Left lung (tissue), 10 donors: Measurements from ENCODE around the gene ST6GALNAC6. TPM values are rescaled to one million over a fixed set of nuclear protein-coding genes. Genes with fewer than 3 reads are reported as not detected.

ENCODE experiments used
- ATAC-seq: fragments of 200-7000 bp; cut with Tn5 transposase; one replicate; pipeline ENCODE4 v1.9.1; 2020; ENCODE audit warnings: moderate library complexity
- DNase-seq, 4 donors: peaks; one replicate each; pipeline ENCODE4 v3.0.0-alpha.2; 2013 to 2020
- H3K27ac ChIP-seq, 2 donors: fragments of 200-600 bp; sonication (generic) in 1 of 2; one replicate each; pipeline versions ENCODE4 v1.5.0 to v1.8.0; 2020 to 2021
- H3K27me3 ChIP-seq, 2 donors: fragments of 200-600 bp; sonication (generic) in 1 of 2; one replicate each; pipeline versions ENCODE4 v1.5.0 to v1.8.0; 2020 to 2021
- H3K36me3 ChIP-seq, 2 donors: fragments of 200-600 bp; sonication (generic) in 1 of 2; one replicate each; pipeline versions ENCODE4 v1.5.0 to v1.8.0; 2020 to 2021
- H3K4me1 ChIP-seq, 2 donors: fragments of 200-600 bp; one replicate each; pipeline ENCODE4 v1.8.0; 2021
- H3K4me3 ChIP-seq, 2 donors: fragments of 200-600 bp; sonication (generic) in 1 of 2; one replicate each; pipeline versions ENCODE4 v1.5.0 to v1.8.0; 2020 to 2021; ENCODE audit warnings: mild to moderate bottlenecking in 1 of 2
- H3K9me3 ChIP-seq, 2 donors: fragments of 200-600 bp; sonication (generic) in 1 of 2; one replicate each; pipeline versions ENCODE4 v1.5.0 to v1.8.0; 2020 to 2021
- CTCF ChIP-seq, 2 donors: fragments of 200-600 bp; sonication (generic) in 1 of 2; IDR thresholded peaks; one replicate each; pipeline versions ENCODE4 v1.5.0 to v1.8.0; 2021; ENCODE audit warnings: antibody characterized with exemption in 2 of 2
- intact Hi-C, 2 donors: fragments of 100-400 bp; cut with DNase I; formaldehyde crosslinking; loops; one replicate each; pipeline versions ENCODE4 v1.11.2 to v1.14.2; 2022
- polyA plus RNA-seq, 6 donors: library from polyadenylated mRNA; unstranded; fragments of 120-200 nt; gene quantifications; one replicate each; pipeline ENCODE4 v1.2.1, GENCODE V29; 2013; ENCODE audit not compliant: insufficient read length in 6 of 6
- total RNA-seq, 2 donors: library from RNA; stranded (reverse); fragmentation: NEBNext Ultra II Directional; extraction: Animal tissue kit (Norgen Biotek cat#: 25700); gene quantifications; one replicate each; pipeline ENCODE4 v1.2.1, GENCODE V29; 2021
- donor health status: DM: no; HTN: yes; CAD: no.
- donor health status: DM: no; HTN: no; CAD: no.

Gene ST6GALNAC6
- total and polyA plus RNA-seq, 8 donors, result 43.5 to 57.0 (median 48.6) TPM

- no peaks in the 10 kb centered on the region for H3K9me3 ChIP-seq
- H3K4me3 ChIP-seq, result no peak overlapping the region
- TF ChIP-seq CTCF (IDR thresholded peaks at IDR 0.05), result no peak
- no peak for ATAC-seq
- no peak overlapping the region for H3K27ac ChIP-seq
- peaks cover 28 to 51% of the 10 kb centered on the region in 2 donors for H3K4me1 ChIP-seq
- intact Hi-C loops, result loop anchor here in 1 of 2 donors (5.0 to 10.0 kb wide), 3 partner anchors 136 to 408 kb away; partner anchors contain the start of gene CDK9
- no peaks in the 10 kb centered on the region for H3K36me3 ChIP-seq
- DNase-seq, result no peak
- H3K27me3 ChIP-seq, result peaks cover 0 to 36% of the 10 kb centered on the region in 2 donors
Observed at GRCh38 chr9:127923046-127923445, 23.6 kb upstream of the ST6GALNAC6 start.

GRCh38 chr9:127921557-127922120 is 22.2 kb upstream of the ST6GALNAC6 start:
- H3K4me3 ChIP-seq, result no peak overlapping the region
- ATAC-seq (peak; percentile 43), DNase-seq (peak in 2 of 4 donors; percentile 81 to 93)
- no peaks in the 10 kb centered on the region for H3K36me3 ChIP-seq
- peaks cover 25 to 51% of the 10 kb centered on the region in 2 donors for H3K4me1 ChIP-seq
- TF ChIP-seq CTCF (IDR thresholded peaks at IDR 0.05), result peak; percentile 95 to 100
- intact Hi-C loops, result loop anchor here in 1 of 2 donors (5.0 to 10.0 kb wide), 3 partner anchors 134 to 407 kb away; partner anchors contain the start of gene CDK9
- H3K27me3 ChIP-seq, result peaks cover 0 to 22% of the 10 kb centered on the region in 2 donors
- H3K9me3 ChIP-seq, result no peaks in the 10 kb centered on the region
- no peak overlapping the region for H3K27ac ChIP-seq

GRCh38 chr9:127920794-127921193 is 21.4 kb upstream of the ST6GALNAC6 start:
- no peak for TF ChIP-seq CTCF (IDR thresholded peaks at IDR 0.05)
- H3K9me3 ChIP-seq, result no peaks in the 10 kb centered on the region
- no peaks in the 10 kb centered on the region for H3K36me3 ChIP-seq
- intact Hi-C loops, result loop anchor here in 1 of 2 donors (5.0 to 10.0 kb wide), 3 partner anchors 133 to 406 kb away; partner anchors contain the start of gene CDK9
- peaks cover 0 to 13% of the 10 kb centered on the region in 2 donors for H3K27me3 ChIP-seq
- no peak for DNase-seq
- no peak overlapping the region for H3K27ac ChIP-seq
- no peak for ATAC-seq
- no peak overlapping the region for H3K4me3 ChIP-seq
- peaks cover 28 to 59% of the 10 kb centered on the region in 2 donors for H3K4me1 ChIP-seq

GRCh38 chr9:127919253-127919815 is 19.9 kb upstream of the ST6GALNAC6 start:
- intact Hi-C loops, result no loop called here
- TF ChIP-seq CTCF (IDR thresholded peaks at IDR 0.05), result no peak
- H3K9me3 ChIP-seq, result no peaks in the 10 kb centered on the region
- peak in 2 of 4 donors; percentile 89 to 94 for DNase-seq
- no peak overlapping the region for H3K4me3 ChIP-seq
- no peaks in the 10 kb centered on the region for H3K36me3 ChIP-seq
- H3K27me3 ChIP-seq, result peaks cover 0 to 3% of the 10 kb centered on the region in 2 donors
- H3K4me1 ChIP-seq, result peaks cover 37 to 74% of the 10 kb centered on the region in 2 donors
- peak; percentile 60 for ATAC-seq
- H3K27ac ChIP-seq, result peak overlapping the region; percentile 61 to 67
